Measurements from ENCODE around the gene AKNA. TPM values are rescaled to one million over a fixed set of nuclear protein-coding genes. Genes with fewer than 3 reads are reported as not detected.

AKNA gene
- total RNA-seq = 44.9 TPM
- long read RNA-seq, partial matches to known transcripts = 9 of 17 reads
- long read RNA-seq, other reads (novel, unspliced or antisense) = 8 of 17 reads

GRCh38 chr9:114387680-114388356 lies at the start of gene AKNA:
Gene AKNA (minus strand): TSS chr9:114387982. CDS start chr9:114381333, 6,649 bp downstream.
- DNase-seq (ENCODE audit: low spot score) = peak; percentile 94

GRCh38 chr9:114437401-114437893 lies 49.7 kb upstream of the AKNA start:
- DNase-seq (ENCODE audit: low spot score) = no peak

DNA sequence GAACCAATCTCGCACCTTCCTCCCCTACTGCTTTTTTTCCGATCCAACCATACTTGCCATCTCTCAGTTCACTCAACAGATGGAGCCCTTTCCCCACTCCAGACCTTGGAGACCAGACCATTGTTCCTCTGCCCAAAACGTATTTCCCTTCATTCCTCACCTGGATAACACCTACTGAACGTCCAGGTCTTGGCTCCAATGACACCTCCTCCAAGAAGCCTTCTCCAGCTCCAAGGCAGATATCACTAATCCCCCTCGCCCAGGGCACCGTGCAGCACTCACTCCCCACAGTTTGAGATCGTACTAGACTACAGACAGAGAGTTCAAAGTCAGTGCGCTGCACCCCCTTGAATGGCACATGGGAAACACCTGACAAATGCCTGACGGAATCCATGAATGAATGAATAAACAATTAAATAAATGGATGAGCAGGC lies 47.1 kb upstream of the AKNA start:
- peak; percentile 12 for DNase-seq (ENCODE audit: low spot score)

- no peak for DNase-seq (ENCODE audit: low spot score)
Observed at GRCh38 chr9:114433720-114434255, 46.0 kb upstream of the AKNA start.

DNA sequence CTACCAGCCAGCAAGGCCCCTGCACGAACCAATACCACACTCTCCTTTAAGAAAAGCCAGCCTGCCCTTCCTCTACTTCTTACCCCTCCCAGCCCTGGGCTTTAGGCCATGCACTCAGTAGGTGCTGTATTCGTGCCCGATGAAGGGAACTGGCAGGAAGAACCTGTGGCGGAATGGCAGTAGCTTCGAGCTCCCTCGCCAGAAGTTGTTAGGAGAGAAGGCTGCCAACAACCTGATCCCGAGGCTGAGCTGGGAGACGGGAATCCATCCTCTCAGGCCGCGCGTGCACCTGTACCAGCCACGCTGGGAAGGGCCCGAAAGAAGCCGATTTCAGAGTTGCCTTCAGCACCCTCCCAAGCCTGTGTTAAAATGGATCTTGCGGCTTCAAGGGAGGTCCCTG lies 45.3 kb upstream of the AKNA start:
- DNase-seq (ENCODE audit: low spot score) = peak; percentile 55

GRCh38 chr9:114432323-114433067 lies 44.7 kb upstream of the AKNA start:
- DNase-seq (ENCODE audit: low spot score) = no peak

- peak; percentile 41 for DNase-seq (ENCODE audit: low spot score)
Observed at GRCh38 chr9:114431770-114432169, 44.0 kb upstream of the AKNA start.

DNA sequence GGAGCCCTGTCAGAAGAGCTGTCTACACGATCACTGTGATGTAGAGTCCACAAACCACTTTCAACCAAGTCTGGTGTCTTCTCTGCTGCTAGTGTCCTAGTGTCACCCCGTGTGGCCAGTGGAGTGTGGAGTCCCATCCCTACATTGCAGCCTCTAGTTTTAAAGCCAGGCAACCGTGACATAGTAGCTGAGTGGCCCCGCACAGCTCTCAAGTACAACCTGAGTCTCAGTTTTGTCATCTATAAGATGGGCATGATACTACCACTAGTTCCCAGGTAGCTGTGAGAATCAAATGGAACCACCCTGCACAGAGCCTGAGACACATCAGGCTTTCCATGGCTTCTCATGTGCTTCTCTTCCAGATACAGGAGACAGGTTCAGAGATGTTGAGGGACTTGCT lies 43.2 kb upstream of the AKNA start:
- no peak for DNase-seq (ENCODE audit: low spot score)

GRCh38 chr9:114430457-114430856 lies 42.7 kb upstream of the AKNA start:
- peak; percentile 55 for DNase-seq (ENCODE audit: low spot score)

DNA sequence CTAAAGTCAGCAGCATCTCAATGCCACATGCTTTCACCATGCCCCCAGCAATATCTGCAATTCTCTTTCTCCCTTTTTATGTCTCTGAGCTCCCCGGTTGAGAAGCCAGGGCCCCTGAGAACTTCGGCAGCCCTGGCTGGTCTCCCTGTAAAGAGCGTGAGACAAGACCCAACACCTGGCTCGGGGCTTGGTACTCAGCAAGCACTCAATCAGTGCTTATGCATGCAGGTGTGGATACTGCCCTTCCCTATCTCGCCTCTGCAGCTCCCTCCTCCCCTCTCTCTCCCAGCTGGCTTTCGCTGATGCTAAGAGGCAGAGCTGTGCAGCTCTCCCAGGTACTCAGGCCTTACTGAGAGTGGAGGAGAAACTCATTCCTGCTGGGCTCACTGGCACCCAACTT lies 41.7 kb upstream of the AKNA start:
- DNase-seq (ENCODE audit: low spot score) = no peak

GRCh38 chr9:114428466-114428865 lies 40.7 kb upstream of the AKNA start:
- DNase-seq (ENCODE audit: low spot score) = no peak

- no peak for DNase-seq (ENCODE audit: low spot score)
Observed at GRCh38 chr9:114427644-114428043, 39.9 kb upstream of the AKNA start.

GRCh38 chr9:114426046-114426948 lies 38.5 kb upstream of the AKNA start:
- no peak for DNase-seq (ENCODE audit: low spot score)

DNA sequence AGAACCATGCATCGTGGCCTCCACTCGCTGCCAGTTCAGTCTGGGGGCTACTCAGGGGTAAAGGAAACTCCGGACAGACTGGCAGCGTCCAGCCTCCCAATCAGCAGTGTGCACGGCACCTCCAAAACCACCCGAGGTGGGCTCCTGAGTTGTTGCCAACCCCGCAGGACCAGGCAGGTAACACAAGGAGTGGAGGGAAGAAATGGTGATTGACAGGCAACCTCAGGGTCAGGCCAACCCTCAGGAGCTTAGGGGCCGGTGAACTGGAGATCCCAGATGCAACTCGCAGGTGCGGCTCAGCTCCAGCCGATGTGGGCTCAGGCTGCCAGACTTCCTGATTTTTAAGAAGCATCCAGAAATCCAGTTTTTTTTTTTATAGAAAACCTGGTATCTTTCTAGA lies 37.3 kb upstream of the AKNA start:
- DNase-seq (ENCODE audit: low spot score) = no peak

DNA sequence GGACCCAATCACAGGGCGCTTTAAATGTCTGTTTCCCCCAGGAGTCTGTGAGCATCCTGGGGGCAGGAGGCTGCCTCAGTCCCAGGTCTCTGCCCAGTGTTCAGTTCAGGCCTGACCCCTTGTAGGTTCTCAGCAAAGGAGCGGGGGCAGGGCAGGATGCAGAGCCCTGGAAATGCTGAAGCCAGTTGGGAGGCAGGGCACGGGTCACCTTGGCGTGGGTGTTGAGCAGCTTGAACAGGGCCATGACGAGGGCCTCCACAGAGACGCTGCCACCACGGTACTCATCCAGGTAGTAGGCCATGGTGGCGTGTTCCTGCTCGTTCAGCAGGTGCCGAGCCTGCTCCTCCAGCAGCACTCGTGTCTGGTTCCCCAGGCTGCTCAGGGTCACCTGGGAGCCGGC lies 36.3 kb upstream of the AKNA start:
- no peak for DNase-seq (ENCODE audit: low spot score)

GRCh38 chr9:114423181-114423580 lies 35.4 kb upstream of the AKNA start:
- DNase-seq (ENCODE audit: low spot score) = no peak

DNA sequence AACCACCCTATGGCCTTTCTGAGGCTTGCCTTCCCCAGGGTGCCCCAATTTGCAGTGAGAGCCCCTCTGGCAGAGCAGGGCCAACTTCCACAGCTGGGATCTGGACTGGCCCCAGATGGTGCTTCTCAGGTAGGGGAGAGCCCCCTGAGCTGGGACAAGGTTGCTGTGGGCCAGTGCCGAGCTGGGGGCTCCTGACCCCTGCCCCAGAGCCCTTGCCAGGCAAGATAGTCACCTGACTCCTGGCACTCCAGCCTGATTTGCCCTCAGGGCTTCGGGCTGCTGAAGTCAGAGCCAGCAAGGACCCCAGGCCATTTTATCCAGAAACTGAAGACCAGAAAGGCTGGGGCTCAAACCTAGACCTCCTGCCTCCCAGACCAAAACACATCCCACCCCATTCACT lies 33.4 kb upstream of the AKNA start:
- no peak for DNase-seq (ENCODE audit: low spot score)

GRCh38 chr9:114419796-114420195 lies 32.0 kb upstream of the AKNA start:
- no peak for DNase-seq (ENCODE audit: low spot score)

DNA sequence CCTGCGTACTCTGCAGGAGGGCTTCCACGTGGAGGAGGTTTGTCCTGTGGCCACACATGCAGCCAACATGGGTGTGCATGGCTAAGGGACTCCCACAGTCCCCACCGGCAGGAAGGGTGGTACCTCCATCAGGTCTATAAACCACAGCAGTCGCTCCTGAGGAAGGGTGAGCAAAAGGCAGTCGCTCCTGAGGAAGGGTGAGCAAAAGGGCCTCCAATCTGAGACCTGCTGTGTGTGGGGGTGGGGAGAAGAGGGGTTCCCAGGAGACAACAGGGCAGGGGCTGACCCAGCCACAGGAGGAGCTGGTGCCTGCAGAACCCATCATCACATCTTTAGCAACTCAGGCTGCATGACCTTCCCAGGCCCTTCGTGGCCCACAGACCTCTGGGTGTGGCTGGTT lies 30.3 kb upstream of the AKNA start:
- no peak for DNase-seq (ENCODE audit: low spot score)

DNA sequence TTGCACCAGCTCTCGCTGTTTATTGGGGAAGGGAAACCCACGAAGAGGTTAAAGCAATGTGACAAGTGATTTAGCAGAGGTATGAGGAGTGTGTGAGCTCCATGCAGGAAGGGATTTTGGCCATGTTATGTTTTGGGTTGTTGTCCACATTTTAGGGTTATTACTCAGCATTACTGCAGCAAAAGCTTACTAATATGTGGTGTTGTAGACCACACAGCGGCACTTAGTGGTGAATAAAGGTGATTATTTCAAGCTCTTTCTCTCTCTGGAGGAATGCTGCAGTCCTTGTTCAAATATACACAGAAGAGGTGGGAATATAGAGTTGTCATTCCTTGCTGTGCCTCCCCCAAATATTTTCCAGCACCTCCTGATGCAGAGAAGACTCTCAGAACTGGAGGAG lies 29.7 kb upstream of the AKNA start:
- no peak for DNase-seq (ENCODE audit: low spot score)

DNA sequence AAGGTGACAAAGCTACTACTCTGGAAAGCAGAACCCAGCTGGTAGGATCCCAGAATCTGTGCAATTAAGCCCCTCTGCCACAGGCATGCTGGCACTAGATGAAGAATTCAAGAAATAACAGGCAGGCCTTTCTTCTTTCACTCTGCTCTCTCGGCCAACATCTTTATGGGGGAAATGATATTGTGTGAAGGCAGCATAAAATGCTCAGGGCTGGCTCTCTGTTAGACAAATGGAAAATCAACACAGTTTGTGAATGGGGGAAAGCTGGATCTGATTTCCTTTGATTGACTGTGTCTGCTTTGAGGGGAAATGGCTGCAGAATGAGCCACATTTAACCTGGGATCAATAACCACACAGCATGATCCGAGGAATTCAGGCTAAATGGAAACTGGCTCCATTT lies 29.1 kb upstream of the AKNA start:
- no peak for DNase-seq (ENCODE audit: low spot score)
